ENCODE measurements around the gene NCKAP5. TPM values are rescaled to one million over a fixed set of nuclear protein-coding genes. Genes with fewer than 3 reads are reported as not detected.

NCKAP5 gene
- polyA plus RNA-seq, 2 of the 4 experiments (the other 2 are of a cell fraction), result 3.0 to 4.1 TPM

- 47% methylated on average over 2 of the region's 2 CpGs for WGBS (ENCODE audit: missing lambda C conversion rate)
- no peaks in the 10 kb centered on the region for H3K4me1 ChIP-seq
- no peak for FAIRE-seq
- H3K4me3 ChIP-seq, result no peak overlapping the region
- no peak overlapping the region for H3K27ac ChIP-seq
- POLR2A ChIA-PET, result no interaction called here
- CTCF ChIA-PET, result no interaction called here
- ATAC-seq, result no peak
- H3K9me3 ChIP-seq, result 0 out of 3 replicates have a peak, but pooled peaks cover 4% of the 10 kb centered on the region
- no peak overlapping the region for H3K4me2 ChIP-seq
- TF ChIP-seq ESRRA (IDR thresholded peaks at IDR 0.05; ENCODE audit: borderline replicate concordance, low read length), result no peak
- no peak for TF ChIP-seq BCL3 (IDR thresholded peaks at IDR 0.05)
- TF ChIP-seq CBX8 (IDR thresholded peaks at IDR 0.05), result no peak
- no peak for TF ChIP-seq HDAC2 (IDR thresholded peaks at IDR 0.05)
- no peak for TF ChIP-seq RNF2 (IDR thresholded peaks at IDR 0.05; ENCODE audit: borderline replicate concordance, low read depth)
- no peak for TF ChIP-seq HOXB13 (CRISPR knock-in tag; IDR thresholded peaks at IDR 0.05; ENCODE audit: low read depth)
- TF ChIP-seq HOXB5 (CRISPR knock-in tag; IDR thresholded peaks at IDR 0.05), result no peak
- no peak for TF ChIP-seq JUN (IDR thresholded peaks at IDR 0.05)
- DNase-seq (ENCODE audit: low read depth in 1 of 2, low spot score in 1 of 2), result no peak
These were observed 167.9 kb downstream of the NCKAP5 start for GRCh38 chr2:133400411-133400810.

DNA sequence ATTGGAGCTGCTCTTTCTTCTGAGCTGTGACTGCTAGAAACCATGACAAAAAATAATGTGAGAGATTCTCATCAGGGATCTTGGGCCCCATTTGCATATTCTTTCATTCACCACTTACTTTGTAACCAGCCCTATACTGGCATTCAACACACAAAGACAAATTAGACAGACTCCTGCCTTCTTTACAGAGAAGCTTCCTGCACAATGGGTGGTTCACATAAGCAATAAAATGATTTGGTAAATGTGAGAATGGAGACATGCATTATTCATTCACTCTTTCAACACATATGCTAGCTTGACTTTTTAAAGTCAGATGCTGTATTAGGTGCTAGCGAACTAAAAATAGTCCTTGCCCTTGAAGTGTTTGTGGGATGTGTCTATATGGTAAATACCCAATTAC, 174.4 kb downstream of the NCKAP5 start:
- WGBS (ENCODE audit: missing lambda C conversion rate), result 43% methylated on average over 1 of the region's 1 CpG
- CTCF ChIA-PET, result interaction anchor here (1.1 kb wide), 1 partner anchor 451 kb away, joined by 3 read pairs; no protein-coding TSS in a partner anchor
- H3K4me1 ChIP-seq, result no peaks in the 10 kb centered on the region
- no peak overlapping the region for H3K4me2 ChIP-seq
- ATAC-seq, result no peak
- DNase-seq (ENCODE audit: low read depth in 1 of 2, low spot score in 1 of 2), result no peak
- no peak overlapping the region for H3K4me3 ChIP-seq
- peaks cover 10% of the 10 kb centered on the region; the same call in 1 of the 3 replicates for H3K9me3 ChIP-seq
- FAIRE-seq, result no peak
- no peak overlapping the region for H3K27ac ChIP-seq
- TF ChIP-seq, protein P1, sequence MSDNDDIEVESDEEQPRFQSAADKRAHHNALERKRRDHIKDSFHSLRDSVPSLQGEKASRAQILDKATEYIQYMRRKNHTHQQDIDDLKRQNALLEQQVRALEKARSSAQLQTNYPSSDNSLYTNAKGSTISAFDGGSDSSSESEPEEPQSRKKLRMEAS (IDR thresholded peaks at IDR 0.05), result no peak
- no peak for TF ChIP-seq EHF (CRISPR knock-in tag; IDR thresholded peaks at IDR 0.05)
- TF ChIP-seq JUN (IDR thresholded peaks at IDR 0.05), result no peak
- TF ChIP-seq POLR2A (IDR thresholded peaks at IDR 0.05; ENCODE audit: low read length), result no peak
- TF ChIP-seq, protein P2, sequence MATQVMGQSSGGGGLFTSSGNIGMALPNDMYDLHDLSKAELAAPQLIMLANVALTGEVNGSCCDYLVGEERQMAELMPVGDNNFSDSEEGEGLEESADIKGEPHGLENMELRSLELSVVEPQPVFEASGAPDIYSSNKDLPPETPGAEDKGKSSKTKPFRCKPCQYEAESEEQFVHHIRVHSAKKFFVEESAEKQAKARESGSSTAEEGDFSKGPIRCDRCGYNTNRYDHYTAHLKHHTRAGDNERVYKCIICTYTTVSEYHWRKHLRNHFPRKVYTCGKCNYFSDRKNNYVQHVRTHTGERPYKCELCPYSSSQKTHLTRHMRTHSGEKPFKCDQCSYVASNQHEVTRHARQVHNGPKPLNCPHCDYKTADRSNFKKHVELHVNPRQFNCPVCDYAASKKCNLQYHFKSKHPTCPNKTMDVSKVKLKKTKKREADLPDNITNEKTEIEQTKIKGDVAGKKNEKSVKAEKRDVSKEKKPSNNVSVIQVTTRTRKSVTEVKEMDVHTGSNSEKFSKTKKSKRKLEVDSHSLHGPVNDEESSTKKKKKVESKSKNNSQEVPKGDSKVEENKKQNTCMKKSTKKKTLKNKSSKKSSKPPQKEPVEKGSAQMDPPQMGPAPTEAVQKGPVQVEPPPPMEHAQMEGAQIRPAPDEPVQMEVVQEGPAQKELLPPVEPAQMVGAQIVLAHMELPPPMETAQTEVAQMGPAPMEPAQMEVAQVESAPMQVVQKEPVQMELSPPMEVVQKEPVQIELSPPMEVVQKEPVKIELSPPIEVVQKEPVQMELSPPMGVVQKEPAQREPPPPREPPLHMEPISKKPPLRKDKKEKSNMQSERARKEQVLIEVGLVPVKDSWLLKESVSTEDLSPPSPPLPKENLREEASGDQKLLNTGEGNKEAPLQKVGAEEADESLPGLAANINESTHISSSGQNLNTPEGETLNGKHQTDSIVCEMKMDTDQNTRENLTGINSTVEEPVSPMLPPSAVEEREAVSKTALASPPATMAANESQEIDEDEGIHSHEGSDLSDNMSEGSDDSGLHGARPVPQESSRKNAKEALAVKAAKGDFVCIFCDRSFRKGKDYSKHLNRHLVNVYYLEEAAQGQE (IDR thresholded peaks at IDR 0.05), result no peak
- TF ChIP-seq FOSB (CRISPR knock-in tag; IDR thresholded peaks at IDR 0.05), result no peak
- no peak for TF ChIP-seq RARB (CRISPR knock-in tag; IDR thresholded peaks at IDR 0.05)
- no peak for TF ChIP-seq NPAS2 (CRISPR knock-in tag; IDR thresholded peaks at IDR 0.05; ENCODE audit: borderline replicate concordance)
- no peak for TF ChIP-seq CBX2 (IDR thresholded peaks at IDR 0.05; ENCODE audit: borderline replicate concordance, low read depth)
- TF ChIP-seq NR3C1 (IDR thresholded peaks at IDR 0.05), result no peak
- no peak for TF ChIP-seq BCL3 (IDR thresholded peaks at IDR 0.05)
- POLR2A ChIA-PET, result no interaction called here

GRCh38 chr2:133390156-133390555, 178.1 kb downstream of the NCKAP5 start:
- WGBS (ENCODE audit: missing lambda C conversion rate), result 82% methylated on average over 4 of the region's 4 CpGs
- H3K4me3 ChIP-seq, result no peak overlapping the region
- FAIRE-seq (no peak), ATAC-seq (no peak), DNase-seq (ENCODE audit: low read depth in 1 of 2, low spot score in 1 of 2) (no peak)
- H3K4me2 ChIP-seq, result no peak overlapping the region
- peaks cover 16% of the 10 kb centered on the region; the same call in 1 of the 3 replicates for H3K9me3 ChIP-seq
- H3K4me1 ChIP-seq, result no peaks in the 10 kb centered on the region
- H3K27ac ChIP-seq, result no peak overlapping the region
- CTCF ChIA-PET, result no interaction called here
- POLR2A ChIA-PET, result no interaction called here
- TF ChIP-seq FOXS1 (CRISPR knock-in tag; IDR thresholded peaks at IDR 0.05) (no peak), HEYL (CRISPR knock-in tag; IDR thresholded peaks at IDR 0.05) (no peak), EHMT2 (IDR thresholded peaks at IDR 0.05; ENCODE audit: low read depth) (no peak), MAFK (IDR thresholded peaks at IDR 0.05; ENCODE audit: partially characterized antibody) (no peak), FOSL2 (IDR thresholded peaks at IDR 0.05) (no peak), FOSL2 (CRISPR knock-in tag; IDR thresholded peaks at IDR 0.05) (no peak), ZFP36 (IDR thresholded peaks at IDR 0.05; ENCODE audit: borderline replicate concordance, partially characterized antibody) (no peak), CBX8 (IDR thresholded peaks at IDR 0.05) (no peak), RFX5 (IDR thresholded peaks at IDR 0.05) (no peak), CHD4 (IDR thresholded peaks at IDR 0.05; ENCODE audit: borderline replicate concordance) (no peak)
- TF ChIP-seq, protein P3, sequence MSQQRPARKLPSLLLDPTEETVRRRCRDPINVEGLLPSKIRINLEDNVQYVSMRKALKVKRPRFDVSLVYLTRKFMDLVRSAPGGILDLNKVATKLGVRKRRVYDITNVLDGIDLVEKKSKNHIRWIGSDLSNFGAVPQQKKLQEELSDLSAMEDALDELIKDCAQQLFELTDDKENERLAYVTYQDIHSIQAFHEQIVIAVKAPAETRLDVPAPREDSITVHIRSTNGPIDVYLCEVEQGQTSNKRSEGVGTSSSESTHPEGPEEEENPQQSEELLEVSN (IDR thresholded peaks at IDR 0.05; ENCODE audit: borderline replicate concordance, low read depth), result no peak
- TF ChIP-seq, protein P4, sequence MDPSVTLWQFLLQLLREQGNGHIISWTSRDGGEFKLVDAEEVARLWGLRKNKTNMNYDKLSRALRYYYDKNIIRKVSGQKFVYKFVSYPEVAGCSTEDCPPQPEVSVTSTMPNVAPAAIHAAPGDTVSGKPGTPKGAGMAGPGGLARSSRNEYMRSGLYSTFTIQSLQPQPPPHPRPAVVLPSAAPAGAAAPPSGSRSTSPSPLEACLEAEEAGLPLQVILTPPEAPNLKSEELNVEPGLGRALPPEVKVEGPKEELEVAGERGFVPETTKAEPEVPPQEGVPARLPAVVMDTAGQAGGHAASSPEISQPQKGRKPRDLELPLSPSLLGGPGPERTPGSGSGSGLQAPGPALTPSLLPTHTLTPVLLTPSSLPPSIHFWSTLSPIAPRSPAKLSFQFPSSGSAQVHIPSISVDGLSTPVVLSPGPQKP (IDR thresholded peaks at IDR 0.05; ENCODE audit: low read depth, low read length), result no peak
- TF ChIP-seq, protein P5, sequence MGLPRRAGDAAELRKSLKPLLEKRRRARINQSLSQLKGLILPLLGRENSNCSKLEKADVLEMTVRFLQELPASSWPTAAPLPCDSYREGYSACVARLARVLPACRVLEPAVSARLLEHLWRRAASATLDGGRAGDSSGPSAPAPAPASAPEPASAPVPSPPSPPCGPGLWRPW (IDR thresholded peaks at IDR 0.05), result no peak

All from A549 (cell line).